H1 (cell line): ENCODE results near the gene SCAPER. TPM values are rescaled to one million over a fixed set of nuclear protein-coding genes. Genes with fewer than 3 reads are reported as not detected.

Experiments used
- CTCF ChIA-PET: fragments of 300-600 bp; sonication (Branson Sonifier 250); formaldehyde crosslinking; loops from one replicate; lab custom pipeline; 2021; ENCODE audit not compliant: partially characterized antibody; lab: Charles Lee
- POLR2A ChIA-PET: fragments of 300-600 bp; sonication (Branson Sonifier 250); formaldehyde crosslinking; loops from one replicate; lab custom pipeline; 2021; ENCODE audit warnings: inconsistent platforms; ENCODE audit not compliant: partially characterized antibody; lab: Charles Lee
- DNase-seq, 2 experiments: peaks; one replicate each; pipeline versions ENCODE4 v3.0.0 to v3.0.0-alpha.2; 2010 to 2022; ENCODE audit warnings: low spot score in 2 of 2, low read depth in 1 of 2, mixed read lengths in 1 of 2
- FAIRE-seq: peaks from 2 replicates; lab custom pipeline; 2011; peaks lifted over from hg19 to GRCh38; lab: Jason Lieb, UNC
- H2AFZ ChIP-seq: 2 replicates; pipeline ENCODE4 v1.8.1; 2012; ENCODE audit warnings: low read length, inconsistent platforms
- H2AK5ac ChIP-seq: 2 replicates; pipeline ENCODE4 v1.6.1; 2013; ENCODE audit warnings: low read depth, low read length
- H2BK120ac ChIP-seq: replicated peaks from 2 replicates; pipeline ENCODE3; 2013; ENCODE audit warnings: low read depth, low read length, inconsistent platforms
- H2BK12ac ChIP-seq: 2 replicates; pipeline ENCODE4 v1.6.1; 2013; ENCODE audit warnings: low read depth, low read length
- H2BK15ac ChIP-seq: 2 replicates; pipeline ENCODE4 v1.6.1; 2013; ENCODE audit warnings: low read length
- H2BK20ac ChIP-seq: 2 replicates; pipeline ENCODE4 v1.6.1; 2013; ENCODE audit warnings: low read length
- H2BK5ac ChIP-seq: 2 replicates; pipeline ENCODE4 v1.6.1; 2013; ENCODE audit warnings: low read depth, low read length
- H3K14ac ChIP-seq: 2 replicates; pipeline ENCODE4 v1.6.1; 2013; ENCODE audit warnings: inconsistent platforms; ENCODE audit not compliant: insufficient read length
- H3K18ac ChIP-seq: 2 replicates; pipeline ENCODE4 v1.6.1; 2013; ENCODE audit warnings: low read length; ENCODE audit errors: extremely low read depth
- H3K23ac ChIP-seq: 2 replicates; pipeline ENCODE4 v1.6.1; 2013; ENCODE audit warnings: inconsistent platforms; ENCODE audit not compliant: insufficient read length
- H3K23me2 ChIP-seq: 2 replicates; pipeline ENCODE4 v1.6.1; 2013; ENCODE audit warnings: low read depth, low read length
- H3K27ac ChIP-seq: 2 replicates; pipeline ENCODE4 v1.6.1; 2011; ENCODE audit warnings: low read depth, low read length, inconsistent platforms
- H3K27me3 ChIP-seq, 4 experiments: replicated peaks in 1 of 4; 1 replicate in 1 of 4; 2 replicates in 3 of 4; pipeline versions ENCODE4 v1.6.1 to v1.8.1; 2011 to 2013; ENCODE audit warnings: low read length in 3 of 4, mild to moderate bottlenecking in 3 of 4, inconsistent platforms in 2 of 4, mixed read lengths in 2 of 4, moderate library complexity in 1 of 4; ENCODE audit not compliant: control insufficient read depth in 3 of 4, insufficient read depth in 3 of 4; ENCODE audit errors: extremely low read depth in 1 of 4
- H3K36me3 ChIP-seq, 4 experiments: 2 replicates each; pipeline versions ENCODE4 v1.6.1 to v1.8.1; 2011 to 2013; ENCODE audit warnings: mild to moderate bottlenecking in 4 of 4, low read length in 3 of 4, moderate library complexity in 2 of 4, control low read depth in 1 of 4, inconsistent platforms in 1 of 4; ENCODE audit not compliant: insufficient read depth in 4 of 4, control insufficient read depth in 2 of 4
- H3K4ac ChIP-seq: replicated peaks from 2 replicates; pipeline ENCODE3; 2013; ENCODE audit warnings: low read length, low read depth, mixed read lengths, inconsistent platforms; ENCODE audit not compliant: insufficient read length
- H3K4me1 ChIP-seq, 4 experiments: replicated peaks in 1 of 4; 1 replicate in 1 of 4; 2 replicates in 3 of 4; pipeline versions ENCODE4 v1.6.1 to v1.8.1; 2011 to 2013; ENCODE audit warnings: low read length in 3 of 4, inconsistent platforms in 2 of 4, mixed read lengths in 1 of 4; ENCODE audit not compliant: insufficient read depth in 4 of 4, control insufficient read depth in 3 of 4
- H3K4me2 ChIP-seq, 2 experiments: 2 replicates each; pipeline versions ENCODE4 v1.6.1 to v1.8.1; 2011 to 2013; ENCODE audit warnings: low read depth in 2 of 2, low read length in 2 of 2, control low read depth in 1 of 2, inconsistent platforms in 1 of 2, mild to moderate bottlenecking in 1 of 2; ENCODE audit not compliant: insufficient read depth in 1 of 2
- H3K4me3 ChIP-seq, 4 experiments: fragments of 200-600, 300-600 bp in 1 of 4; sonication (generic), shearing (Covaris generic), sonication (Bioruptor Twin) in 1 of 4; 2 replicates each; pipeline versions ENCODE4 v1.5.1 to v1.8.1; 2011 to 2016; ENCODE audit warnings: low read length in 4 of 4, low read depth in 3 of 4, control low read depth in 2 of 4, inconsistent platforms in 2 of 4, mild to moderate bottlenecking in 2 of 4, mixed read lengths in 1 of 4, moderate library complexity in 1 of 4; ENCODE audit not compliant: insufficient read depth in 2 of 4; ENCODE audit errors: extremely low read depth in 1 of 4
- H3K56ac ChIP-seq: replicated peaks from 2 replicates; pipeline ENCODE3; 2013; ENCODE audit warnings: low read depth, mild to moderate bottlenecking, mixed read lengths, low read length, inconsistent platforms; ENCODE audit not compliant: insufficient read length
- H3K79me1 ChIP-seq: 2 replicates; pipeline ENCODE4 v1.6.1; 2013; ENCODE audit warnings: low read depth, low read length, control low read depth
- H3K79me2 ChIP-seq, 2 experiments: 2 replicates each; pipeline versions ENCODE4 v1.6.1 to v1.8.1; 2012 to 2013; ENCODE audit warnings: low read length in 2 of 2, mild to moderate bottlenecking in 2 of 2, inconsistent platforms in 1 of 2; ENCODE audit not compliant: insufficient read depth in 2 of 2, control insufficient read depth in 1 of 2
- H3K9ac ChIP-seq, 4 experiments: replicated peaks in 1 of 4; 1 replicate in 1 of 4; 2 replicates in 3 of 4; pipeline versions ENCODE4 v1.6.1 to v1.8.1; 2011 to 2013; ENCODE audit warnings: low read depth in 3 of 4, low read length in 3 of 4, control low read depth in 2 of 4, mild to moderate bottlenecking in 2 of 4, moderate library complexity in 2 of 4, inconsistent platforms in 1 of 4; ENCODE audit errors: extremely low read depth in 1 of 4
- H3K9me3 ChIP-seq, 2 experiments: 2 replicates each; pipeline versions ENCODE4 v1.6.1 to v1.8.1; 2012 to 2013; ENCODE audit warnings: mild to moderate bottlenecking in 2 of 2, moderate library complexity in 2 of 2, control low read depth in 1 of 2, inconsistent platforms in 1 of 2, low read depth in 1 of 2, low read length in 1 of 2, mixed read lengths in 1 of 2; ENCODE audit not compliant: insufficient read depth in 2 of 2
- H4K20me1 ChIP-seq, 2 experiments: replicated peaks in 1 of 2; 2 replicates each; pipeline versions ENCODE3 to v1.8.1; 2011 to 2013; ENCODE audit warnings: inconsistent platforms in 2 of 2, low read length in 2 of 2, mild to moderate bottlenecking in 1 of 2; ENCODE audit not compliant: insufficient read depth in 2 of 2, control insufficient read depth in 1 of 2
- H4K5ac ChIP-seq: 2 replicates; pipeline ENCODE4 v1.6.1; 2013; ENCODE audit warnings: low read length, low read depth, mixed read lengths, inconsistent platforms; ENCODE audit not compliant: insufficient read length
- H4K8ac ChIP-seq: 2 replicates; pipeline ENCODE4 v1.8.0; 2013; ENCODE audit warnings: mild to moderate bottlenecking, moderate library complexity, low read length, inconsistent platforms; ENCODE audit not compliant: insufficient read depth; ENCODE audit errors: extremely low read depth
- H4K91ac ChIP-seq: replicated peaks from 2 replicates; pipeline ENCODE3; 2013; ENCODE audit warnings: low read length, mixed read lengths, inconsistent platforms; ENCODE audit not compliant: insufficient read length
- MAFK ChIP-seq: IDR thresholded peaks from 2 replicates; pipeline ENCODE4 v1.6.1; 2012; ENCODE audit warnings: low read depth, mild to moderate bottlenecking, improper control_type of control experiment, low read length
- RAD21 ChIP-seq, 2 experiments: IDR thresholded peaks in 1 of 2; conservative IDR thresholded peaks in 1 of 2; 2 replicates each; pipeline ENCODE4 v1.6.1; 2011; ENCODE audit warnings: low read depth in 2 of 2, low read length in 2 of 2, improper control_type of control experiment in 1 of 2, inconsistent platforms in 1 of 2, mild to moderate bottlenecking in 1 of 2, moderate library complexity in 1 of 2
- SP4 ChIP-seq: IDR thresholded peaks from 2 replicates; pipeline ENCODE4 v1.6.1; 2012; ENCODE audit warnings: low read length, inconsistent platforms
- polyA plus RNA-seq, 7 experiments: library from polyadenylated mRNA; depleted of rRNA in 3 of 7; stranded (reverse) in 5 of 7; unstranded in 2 of 7; fragments of >200 nt in 5 of 7; fragments of 200-250 nt in 2 of 7; gene quantifications; 1 replicate in 5 of 7; 2 replicates in 1 of 7; 4 replicates in 1 of 7; pipeline versions ENCODE4 v1.2.1 to v1.2.3, GENCODE V29; 2011 to 2013; ENCODE audit warnings: missing spikeins in 2 of 7, mixed read lengths in 2 of 7
- total RNA-seq: library from RNA; stranded (reverse); fragmentation: NEBNext Ultra II Directional; extraction: Animal tissue kit (Norgen Biotek cat#: 25700); gene quantifications from 2 replicates; pipeline ENCODE4 v1.2.1, GENCODE V29; 2021

SCAPER gene
- total and polyA plus RNA-seq, 2 of the 8 experiments (the other 6 are each of a cell fraction or from before 2014, with no cell fraction given): 1.6 to 6.8 TPM

- TF ChIP-seq MAFK: no peak
Observed at GRCh38 chr15:76644646-76645045, 260.5 kb downstream of the SCAPER start (continued).

DNA sequence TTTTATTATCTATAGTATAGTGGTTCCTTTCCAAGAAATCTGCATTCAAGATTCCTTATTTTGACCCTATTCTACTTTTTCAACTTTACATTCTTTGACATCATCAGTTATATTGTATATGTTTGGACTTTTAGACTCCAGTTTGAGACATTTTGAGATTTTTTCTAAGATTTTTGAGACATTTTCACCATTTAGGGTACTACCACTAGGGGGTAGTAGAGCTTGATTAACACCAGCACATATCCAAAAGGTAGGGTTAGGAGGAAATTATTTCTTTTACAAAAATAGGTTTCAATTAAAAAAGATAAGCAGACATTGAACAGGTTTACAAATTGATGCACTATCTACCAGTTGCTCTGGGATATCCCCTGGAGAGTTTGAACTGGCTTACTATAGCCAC is 262.5 kb downstream of the SCAPER start:
- H2AFZ ChIP-seq: no peak overlapping the region
- no peaks in the 10 kb centered on the region for H3K79me2 ChIP-seq
- no peak overlapping the region for H3K4me3 ChIP-seq
- H3K4ac ChIP-seq: no peak overlapping the region
- no peak overlapping the region for H2BK15ac ChIP-seq
- H2BK5ac ChIP-seq: no peak overlapping the region
- H2BK20ac ChIP-seq: no peak overlapping the region
- H2BK120ac ChIP-seq: no peak overlapping the region
- H3K9me3 ChIP-seq: no peaks in the 10 kb centered on the region
- no peaks in the 10 kb centered on the region for H3K79me1 ChIP-seq
- H3K36me3 ChIP-seq: no peaks in the 10 kb centered on the region
- no peak overlapping the region for H3K14ac ChIP-seq
- H3K23ac ChIP-seq: no peak overlapping the region
- FAIRE-seq (no peak), DNase-seq (no peak)
- POLR2A ChIA-PET: no interaction called here
- no peak overlapping the region for H2BK12ac ChIP-seq
- H4K20me1 ChIP-seq: no peaks in the 10 kb centered on the region
- no peaks in the 10 kb centered on the region for H3K23me2 ChIP-seq
- no peak overlapping the region for H4K8ac ChIP-seq
- no peak overlapping the region for H3K4me2 ChIP-seq
- TF ChIP-seq RAD21 (IDR thresholded peaks at IDR 0.05 in 1 of 2, conservative IDR thresholded peaks at IDR 0.05 in 1 of 2; ENCODE audit: low read depth in 2 of 2, low read length in 2 of 2): peak in 1 of 2 experiments; percentile 21; a peak in 2 of 4 replicates
- TF ChIP-seq SP4: no peak
- no peak overlapping the region for H3K27ac ChIP-seq
- H3K56ac ChIP-seq: no peak overlapping the region
- CTCF ChIA-PET: interaction anchor here (1.0 to 2.6 kb wide), 10 partner anchors 10 to 225 kb away, joined by 3 to 10 read pairs (median 3); no protein-coding TSS in a partner anchor
- H2AK5ac ChIP-seq: no peak overlapping the region
- H3K9ac ChIP-seq: no peak overlapping the region
- H3K27me3 ChIP-seq: no peaks in the 10 kb centered on the region
- H3K4me1 ChIP-seq: peaks cover 0 to 3% (median 0%) of the 10 kb centered on the region in 4 experiments; a peak in 1 of 7 replicates
- no peak overlapping the region for H4K5ac ChIP-seq
- H4K91ac ChIP-seq: no peak overlapping the region
- no peak overlapping the region for H3K18ac ChIP-seq
